Middle frontal gyrus (tissue), 1 donor: ENCODE data around the gene MRPL44.

ENCODE experiments used
- DNase-seq: peaks from one replicate; pipeline ENCODE4 v3.0.0-alpha.2; 2015; ENCODE audit warnings: low spot score; ENCODE audit errors: extremely low spot score

Gene MRPL44

GRCh38 chr2:223969856-223970255 is 12.6 kb downstream of the MRPL44 start:
- no peak for DNase-seq

- peak; percentile 67 for DNase-seq
These were observed 13.3 kb downstream of the MRPL44 start for GRCh38 chr2:223970343-223971128.

- no peak for DNase-seq
These were observed 14.5 kb downstream of the MRPL44 start for GRCh38 chr2:223971731-223972130.

- DNase-seq = no peak
These were observed 15.4 kb downstream of the MRPL44 start for GRCh38 chr2:223972656-223973102.

DNA sequence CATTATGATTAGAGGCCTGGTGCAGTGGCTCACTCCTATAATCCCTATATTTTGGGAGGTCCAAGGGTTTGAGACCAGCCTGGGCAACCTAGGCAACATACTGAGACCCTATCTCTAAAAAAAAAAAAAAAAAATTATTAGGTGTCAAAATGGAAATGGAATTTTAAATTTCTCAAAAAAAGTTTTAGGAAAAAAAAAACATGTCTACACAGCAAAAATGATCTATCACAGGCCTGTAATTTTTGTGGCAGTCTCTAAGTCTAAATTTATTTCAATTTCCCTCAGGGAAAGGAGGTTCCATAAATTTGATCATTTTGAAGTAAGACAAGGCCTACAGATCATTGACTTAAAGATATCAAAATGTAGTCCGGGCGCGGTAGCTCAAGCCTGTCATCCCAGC is 16.3 kb downstream of the MRPL44 start:
- DNase-seq = no peak

- no peak for DNase-seq
These were observed 19.5 kb downstream of the MRPL44 start for GRCh38 chr2:223976635-223977226.

DNA sequence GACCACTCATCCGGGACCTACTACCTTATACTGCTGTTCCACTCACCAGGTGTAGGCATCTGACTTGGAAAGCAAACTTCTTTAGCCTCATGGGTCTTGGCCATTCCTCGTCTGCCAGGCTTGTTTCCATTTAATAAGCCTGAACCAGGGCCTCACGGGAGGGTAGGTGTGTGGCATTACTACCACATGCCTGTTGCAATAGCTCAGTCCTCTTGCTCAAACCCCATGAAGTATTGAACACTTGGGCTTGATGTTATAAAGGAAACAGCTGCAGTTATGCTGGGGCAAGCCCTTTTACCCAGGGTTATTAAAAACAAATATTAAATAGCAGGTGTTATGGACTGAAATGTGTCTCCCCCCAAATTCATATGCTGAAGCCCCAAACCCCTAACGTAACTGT is 21.2 kb downstream of the MRPL44 start:
- no peak for DNase-seq

DNA sequence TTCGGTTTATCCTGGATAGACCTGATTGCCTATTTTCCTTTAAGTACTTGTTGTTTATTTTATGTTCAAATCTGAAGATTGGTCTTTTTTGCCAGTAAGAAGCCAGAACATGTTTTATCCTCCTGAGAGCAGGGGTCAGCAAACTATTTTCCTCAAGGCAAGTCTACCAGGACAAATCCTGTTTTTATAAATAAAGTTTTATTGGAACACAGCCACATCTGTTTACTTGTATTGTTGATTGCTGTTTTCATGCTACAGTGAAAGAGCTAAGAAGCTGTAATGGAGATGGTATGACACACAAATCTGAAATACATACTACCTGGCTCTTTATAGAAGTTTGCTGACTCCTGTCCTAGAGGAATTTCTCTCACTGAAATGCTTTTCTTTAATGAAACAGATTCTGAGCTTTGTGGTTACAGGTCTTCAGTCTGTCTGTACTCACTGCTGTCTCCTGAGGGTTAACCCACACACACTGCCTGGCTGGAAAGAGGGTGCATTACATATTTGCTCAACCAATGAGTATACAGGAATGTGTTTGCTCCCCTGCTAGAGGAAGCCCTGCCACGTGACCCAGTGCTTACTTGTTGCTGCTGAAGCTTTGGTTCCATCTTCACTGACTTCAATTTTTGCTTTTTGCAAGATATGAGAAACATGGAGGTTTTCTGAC is 22.6 kb downstream of the MRPL44 start:
- DNase-seq = no peak

GRCh38 chr2:223980397-223980735 is 23.1 kb downstream of the MRPL44 start:
- no peak for DNase-seq

DNA sequence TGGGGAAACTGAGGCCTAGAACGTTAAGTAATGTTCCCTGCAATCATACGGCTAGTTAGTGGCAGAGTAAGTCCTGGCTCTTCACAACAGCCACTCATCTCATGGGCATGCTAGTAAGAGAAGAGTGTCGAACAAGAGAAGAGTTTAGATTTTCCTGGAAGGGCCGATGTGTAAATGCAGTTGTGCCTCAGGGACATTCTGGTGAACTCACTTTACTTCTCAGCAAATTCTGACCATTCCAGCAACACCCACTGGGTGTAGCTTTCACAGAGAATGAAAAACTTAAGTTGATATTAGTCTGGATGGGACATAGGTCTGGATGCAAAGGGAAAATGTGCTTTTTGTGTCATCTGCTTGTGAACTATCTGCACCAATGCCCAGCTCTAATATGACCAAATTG is 23.5 kb downstream of the MRPL44 start:
- no peak for DNase-seq

- no peak for DNase-seq
These were observed 24.0 kb downstream of the MRPL44 start for GRCh38 chr2:223981241-223981640.

GRCh38 chr2:223989206-223989855 is 32.1 kb downstream of the MRPL44 start:
- no peak for DNase-seq

DNA sequence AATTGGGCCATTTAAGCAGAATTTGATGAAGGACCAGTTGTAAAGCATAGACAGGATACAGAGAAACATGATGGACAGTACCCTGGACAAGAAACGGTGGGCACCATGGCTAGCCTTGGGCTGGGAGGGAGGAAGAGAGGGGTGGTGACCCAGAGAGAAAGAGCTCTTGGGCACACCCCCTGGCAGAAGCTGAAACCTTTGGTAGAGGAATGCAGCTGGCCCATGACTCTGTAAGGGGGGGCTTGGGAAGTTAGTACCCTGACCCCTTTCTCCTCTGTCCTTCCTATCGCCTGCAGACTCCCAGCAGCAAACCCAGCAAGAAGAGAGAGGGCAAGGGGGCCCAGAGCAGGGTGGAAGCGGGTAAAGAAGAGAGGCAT is 32.6 kb downstream of the MRPL44 start:
- no peak for DNase-seq

DNA sequence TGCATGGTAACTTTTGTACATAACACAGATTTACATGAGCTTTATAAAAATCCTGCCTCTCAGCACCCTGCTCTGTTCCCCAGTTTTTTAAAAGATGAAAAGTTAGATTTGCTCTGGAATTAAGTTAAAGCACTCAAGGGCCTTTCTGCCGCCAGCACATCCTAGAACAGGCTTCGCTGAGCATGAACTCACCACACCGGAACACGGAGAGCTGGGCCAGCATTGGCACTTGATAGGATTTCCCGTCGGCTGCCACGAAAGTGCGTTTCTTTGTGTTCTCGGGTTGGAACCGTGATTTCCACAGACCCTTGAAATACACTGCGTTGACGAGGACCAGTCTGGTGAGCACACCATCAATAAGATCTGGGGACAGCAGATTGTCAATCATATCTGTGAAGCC is 34.3 kb downstream of the MRPL44 start:
- DNase-seq = no peak

DNA sequence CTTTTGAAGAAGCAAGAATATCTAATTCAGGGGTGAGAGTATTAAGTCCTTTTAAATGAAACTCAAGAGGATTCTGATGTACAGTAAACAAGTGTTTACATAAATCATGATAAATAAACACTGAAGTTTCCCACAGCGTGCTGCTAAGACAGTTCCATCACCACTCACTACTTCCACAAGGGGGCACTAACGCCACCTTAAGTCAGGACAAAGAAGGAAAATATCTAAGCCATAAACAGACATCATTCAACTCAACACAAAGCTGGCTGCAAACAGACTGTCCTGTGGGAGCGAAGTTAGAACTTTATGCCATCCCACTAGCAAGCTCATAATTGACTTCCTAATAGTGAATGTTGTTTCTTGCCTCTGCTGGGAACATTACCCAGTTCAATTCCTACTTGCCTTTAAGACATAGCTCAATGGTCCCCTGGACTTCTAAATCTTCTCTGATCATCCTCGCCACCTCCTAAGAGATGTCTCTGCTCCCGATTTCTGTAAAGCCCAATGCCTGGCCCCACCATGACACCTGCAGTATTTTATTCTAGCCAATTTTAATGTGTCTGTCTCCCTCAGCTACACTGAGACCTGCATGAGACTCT is 36.5 kb downstream of the MRPL44 start:
- DNase-seq = peak; percentile 54

GRCh38 chr2:223994562-223995162 is 37.4 kb downstream of the MRPL44 start:
- no peak for DNase-seq

GRCh38 chr2:223995569-223995968 is 38.3 kb downstream of the MRPL44 start:
- DNase-seq = no peak

DNA sequence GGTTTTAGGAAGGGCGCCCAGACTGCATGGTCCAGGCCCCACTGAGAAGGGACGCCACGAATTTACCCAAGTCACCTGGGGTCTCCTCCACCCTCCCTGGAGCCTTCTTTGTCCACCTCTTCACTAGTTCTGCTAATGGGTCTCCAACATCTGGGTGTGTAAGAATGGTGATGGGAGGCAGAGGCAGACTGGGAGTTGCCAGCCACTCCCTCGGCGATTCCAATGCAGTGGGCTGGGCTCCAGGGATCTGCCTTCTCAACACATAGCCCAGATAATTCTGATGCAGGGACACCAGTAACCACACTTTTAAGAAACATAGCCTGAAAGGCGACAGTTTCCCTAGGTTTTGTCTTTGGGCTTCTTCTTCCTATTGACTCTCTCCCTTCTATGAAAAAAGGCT is 39.1 kb downstream of the MRPL44 start:
- DNase-seq = no peak

- no peak for DNase-seq
These were observed 40.7 kb downstream of the MRPL44 start for GRCh38 chr2:223997938-223998337.

DNA sequence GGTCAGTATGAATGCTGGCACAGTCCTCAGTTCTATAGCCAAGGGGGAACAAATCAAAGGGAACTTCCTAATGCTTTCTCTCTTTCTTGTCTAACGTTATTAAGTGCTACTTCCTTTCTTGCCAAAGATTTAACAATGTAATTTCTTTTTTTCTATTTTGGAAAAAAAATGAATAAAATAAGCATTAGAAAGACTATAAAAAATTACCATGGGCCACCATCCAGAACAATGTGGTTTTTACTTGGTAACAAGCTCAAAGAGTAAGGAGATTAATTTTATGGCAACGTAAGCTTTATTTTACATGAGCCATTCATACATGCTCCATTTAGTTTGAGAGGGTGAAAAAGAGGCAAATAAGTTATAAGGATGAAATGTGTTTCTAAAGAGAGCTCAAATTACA is 41.7 kb downstream of the MRPL44 start:
- no peak for DNase-seq

GRCh38 chr2:223999862-224000261 is 42.6 kb downstream of the MRPL44 start:
- no peak for DNase-seq
